GM21381 (cell line): ENCODE data around the gene MACROD2.

Source experiments
- ATAC-seq: cut with Tn5 transposase; IDR thresholded peaks from one replicate; pipeline ENCODE4 v1.9.1; 2021; ENCODE audit warnings: mild to moderate bottlenecking, moderate library complexity; ENCODE audit not compliant: unreplicated experiment

Gene MACROD2

GRCh38 chr20:14696937-14697336 lies 701.6 kb downstream of the MACROD2 start:
- ATAC-seq, result no peak

GRCh38 chr20:14698125-14698524 lies 702.8 kb downstream of the MACROD2 start:
- ATAC-seq, result no peak

- ATAC-seq, result no peak
Measured at GRCh38 chr20:14698605-14699373, 703.5 kb downstream of the MACROD2 start.

- no peak for ATAC-seq
Measured at GRCh38 chr20:14700639-14700960, 705.3 kb downstream of the MACROD2 start.

GRCh38 chr20:14701326-14701725 lies 706.0 kb downstream of the MACROD2 start:
- ATAC-seq, result no peak

- no peak for ATAC-seq
Measured at GRCh38 chr20:14706555-14706954, 711.2 kb downstream of the MACROD2 start.

GRCh38 chr20:14707026-14707680 lies 711.8 kb downstream of the MACROD2 start:
- no peak for ATAC-seq

- ATAC-seq, result no peak
Measured at GRCh38 chr20:14707865-14708596, 712.7 kb downstream of the MACROD2 start.

GRCh38 chr20:14709439-14709838 lies 714.1 kb downstream of the MACROD2 start:
- ATAC-seq, result no peak

- no peak for ATAC-seq
Measured at GRCh38 chr20:14710951-14711350, 715.6 kb downstream of the MACROD2 start.

GRCh38 chr20:14711652-14712051 lies 716.3 kb downstream of the MACROD2 start:
- ATAC-seq, result no peak

- no peak for ATAC-seq
Measured at GRCh38 chr20:14712302-14712739, 717.0 kb downstream of the MACROD2 start.

- ATAC-seq, result no peak
Measured at GRCh38 chr20:14715400-14715799, 720.1 kb downstream of the MACROD2 start.

GRCh38 chr20:14716351-14716801 lies 721.1 kb downstream of the MACROD2 start:
- no peak for ATAC-seq

GRCh38 chr20:14717134-14717999 lies 722.1 kb downstream of the MACROD2 start:
- ATAC-seq, result peak; percentile 87

- no peak for ATAC-seq
Measured at GRCh38 chr20:14720251-14720650, 724.9 kb downstream of the MACROD2 start.

- no peak for ATAC-seq
Measured at GRCh38 chr20:14721926-14722452, 726.7 kb downstream of the MACROD2 start.

GRCh38 chr20:14723614-14724013 lies 728.3 kb downstream of the MACROD2 start:
- ATAC-seq, result no peak

GRCh38 chr20:14724036-14724435 lies 728.7 kb downstream of the MACROD2 start:
- no peak for ATAC-seq

GRCh38 chr20:14724468-14724867 lies 729.2 kb downstream of the MACROD2 start:
- ATAC-seq, result no peak

GRCh38 chr20:14726591-14726990 lies 731.3 kb downstream of the MACROD2 start:
- no peak for ATAC-seq
